NCI-H2029 treated with DMSO at 0.1 percent for 48 hours (cell line): ENCODE measurements around the gene ADGRD2.

Experiments used
- DNase-seq: peaks from one replicate; lab custom pipeline; 2025; lab: John Stamatoyannopoulos, UW

ADGRD2 gene

GRCh38 chr9:124457887-124458431 lies 7.7 kb downstream of the ADGRD2 start:
- no peak for DNase-seq

- DNase-seq = no peak
These were observed 8.2 kb downstream of the ADGRD2 start for GRCh38 chr9:124458441-124458840.

- DNase-seq = no peak
These were observed 12.5 kb downstream of the ADGRD2 start for GRCh38 chr9:124462739-124463138.

GRCh38 chr9:124465736-124466135 lies 15.5 kb downstream of the ADGRD2 start:
- DNase-seq = no peak

- DNase-seq = no peak
These were observed 17.3 kb downstream of the ADGRD2 start for GRCh38 chr9:124467410-124468060.

- no peak for DNase-seq
These were observed 17.9 kb downstream of the ADGRD2 start for GRCh38 chr9:124468061-124468740.

GRCh38 chr9:124469011-124469832 lies 19.0 kb downstream of the ADGRD2 start:
- no peak for DNase-seq

- no peak for DNase-seq
These were observed 20.1 kb downstream of the ADGRD2 start for GRCh38 chr9:124470306-124470705.

- DNase-seq = no peak
These were observed 20.5 kb downstream of the ADGRD2 start for GRCh38 chr9:124470726-124471125.

GRCh38 chr9:124471761-124472160 lies 21.5 kb downstream of the ADGRD2 start:
- DNase-seq = no peak

- no peak for DNase-seq
These were observed 22.5 kb downstream of the ADGRD2 start for GRCh38 chr9:124472770-124473169.

GRCh38 chr9:124473310-124473709 lies 23.1 kb downstream of the ADGRD2 start:
- no peak for DNase-seq

GRCh38 chr9:124474151-124474550 lies 23.9 kb downstream of the ADGRD2 start:
- no peak for DNase-seq

- DNase-seq = no peak
These were observed 25.1 kb downstream of the ADGRD2 start for GRCh38 chr9:124475158-124475867.

GRCh38 chr9:124475868-124476690 lies 25.8 kb downstream of the ADGRD2 start:
- DNase-seq = no peak

- no peak for DNase-seq
These were observed 27.0 kb downstream of the ADGRD2 start for GRCh38 chr9:124477211-124477647.

- DNase-seq = no peak
These were observed 27.5 kb downstream of the ADGRD2 start for GRCh38 chr9:124477648-124478285.

- no peak for DNase-seq
These were observed 28.1 kb downstream of the ADGRD2 start for GRCh38 chr9:124478354-124478753.

GRCh38 chr9:124479371-124479770 lies 29.1 kb downstream of the ADGRD2 start:
- DNase-seq = no peak

GRCh38 chr9:124479947-124480620 lies 29.8 kb downstream of the ADGRD2 start:
- no peak for DNase-seq
